Activated effector memory CD4-positive, alpha-beta T cell treated with Interleukin-2 at 50 U/mL for 16 hours (primary cell): ENCODE data around the gene FGD4.

Experiments
- DNase-seq: peaks from one replicate; pipeline ENCODE4 v3.0.0-alpha.2; 2020

The FGD4 gene

DNA sequence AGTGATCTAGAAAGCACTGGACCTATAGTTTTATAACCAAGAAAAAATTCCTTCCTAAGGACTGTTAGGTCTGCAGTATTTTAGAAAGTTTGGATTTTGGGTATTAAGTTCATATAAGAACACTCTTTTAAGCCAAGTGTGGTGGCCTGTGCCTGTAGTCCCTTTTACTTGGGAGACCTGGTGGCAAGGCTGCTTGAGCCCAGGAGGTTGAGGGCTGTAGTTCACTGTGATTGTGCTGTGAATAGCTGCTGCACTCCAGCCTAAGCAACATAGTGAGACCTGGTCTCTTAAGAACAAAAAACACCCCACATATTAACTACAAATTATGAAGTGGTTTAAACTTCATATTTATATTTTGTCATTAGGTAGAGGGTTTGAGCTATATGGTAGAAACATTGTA, 289.4 kb downstream of the FGD4 start:
- no peak for DNase-seq

DNA sequence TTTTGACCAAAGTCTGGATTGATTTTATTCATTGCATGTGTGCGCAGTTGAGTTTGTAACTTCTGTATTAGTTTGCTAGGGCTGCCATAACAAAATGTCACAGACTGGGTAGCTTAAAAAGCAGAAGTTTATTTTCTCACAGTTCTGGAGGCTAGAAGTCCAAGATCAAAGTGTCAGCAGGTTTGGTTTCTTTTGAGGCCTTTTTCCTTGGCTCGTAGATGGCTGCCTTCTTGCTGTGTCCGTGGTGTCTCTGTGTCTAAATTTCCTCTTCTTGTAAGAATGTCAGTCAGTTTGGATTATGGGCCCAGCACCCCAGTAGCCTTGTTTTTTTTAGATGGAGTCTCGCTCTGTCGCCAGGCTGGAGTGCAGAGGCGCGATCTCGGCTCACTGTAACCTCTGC, 291.6 kb downstream of the FGD4 start:
- DNase-seq = no peak

DNA sequence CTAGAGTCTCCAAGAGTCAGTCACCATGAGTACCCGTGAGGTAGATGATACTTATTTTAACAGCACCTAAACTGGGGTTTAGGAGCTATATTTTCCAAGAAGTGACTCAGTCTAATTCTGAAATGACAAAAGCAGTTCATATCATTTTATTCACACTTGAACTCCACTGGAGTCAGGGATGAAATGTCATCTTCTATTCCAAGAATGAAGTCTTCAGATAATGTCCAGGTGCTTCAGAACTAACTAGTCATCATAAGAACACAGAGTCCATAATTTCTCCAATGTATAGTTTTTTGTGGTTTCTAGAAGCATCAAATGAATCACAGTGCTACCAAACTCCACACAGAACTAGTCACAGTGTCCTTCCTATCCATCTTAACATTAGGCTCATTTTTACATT, 293.0 kb downstream of the FGD4 start:
- DNase-seq = no peak

DNA sequence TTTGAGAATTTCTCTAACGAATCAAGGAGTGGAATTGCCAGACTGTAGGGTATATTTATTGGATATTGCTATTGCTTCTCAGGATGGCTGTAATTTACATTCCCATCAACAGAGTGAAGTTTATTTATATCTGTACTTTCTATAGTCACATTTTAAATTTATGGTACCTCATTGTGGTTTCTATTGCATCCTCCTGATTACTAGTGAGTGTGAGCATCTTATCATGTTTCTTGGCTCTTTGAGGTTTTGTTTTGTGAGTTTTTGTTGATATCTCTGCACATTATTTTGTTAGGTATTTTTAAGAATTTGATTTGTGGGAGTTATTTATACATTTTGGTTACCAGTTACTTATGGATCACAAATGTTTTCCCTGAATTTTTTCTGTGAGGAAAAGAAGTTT, 293.7 kb downstream of the FGD4 start:
- no peak for DNase-seq
